ENCODE results near the gene ANLN.
A peak's percentile ranks its signal among the peaks of the same experiment; 100 is the strongest.

The ANLN gene, protein sequence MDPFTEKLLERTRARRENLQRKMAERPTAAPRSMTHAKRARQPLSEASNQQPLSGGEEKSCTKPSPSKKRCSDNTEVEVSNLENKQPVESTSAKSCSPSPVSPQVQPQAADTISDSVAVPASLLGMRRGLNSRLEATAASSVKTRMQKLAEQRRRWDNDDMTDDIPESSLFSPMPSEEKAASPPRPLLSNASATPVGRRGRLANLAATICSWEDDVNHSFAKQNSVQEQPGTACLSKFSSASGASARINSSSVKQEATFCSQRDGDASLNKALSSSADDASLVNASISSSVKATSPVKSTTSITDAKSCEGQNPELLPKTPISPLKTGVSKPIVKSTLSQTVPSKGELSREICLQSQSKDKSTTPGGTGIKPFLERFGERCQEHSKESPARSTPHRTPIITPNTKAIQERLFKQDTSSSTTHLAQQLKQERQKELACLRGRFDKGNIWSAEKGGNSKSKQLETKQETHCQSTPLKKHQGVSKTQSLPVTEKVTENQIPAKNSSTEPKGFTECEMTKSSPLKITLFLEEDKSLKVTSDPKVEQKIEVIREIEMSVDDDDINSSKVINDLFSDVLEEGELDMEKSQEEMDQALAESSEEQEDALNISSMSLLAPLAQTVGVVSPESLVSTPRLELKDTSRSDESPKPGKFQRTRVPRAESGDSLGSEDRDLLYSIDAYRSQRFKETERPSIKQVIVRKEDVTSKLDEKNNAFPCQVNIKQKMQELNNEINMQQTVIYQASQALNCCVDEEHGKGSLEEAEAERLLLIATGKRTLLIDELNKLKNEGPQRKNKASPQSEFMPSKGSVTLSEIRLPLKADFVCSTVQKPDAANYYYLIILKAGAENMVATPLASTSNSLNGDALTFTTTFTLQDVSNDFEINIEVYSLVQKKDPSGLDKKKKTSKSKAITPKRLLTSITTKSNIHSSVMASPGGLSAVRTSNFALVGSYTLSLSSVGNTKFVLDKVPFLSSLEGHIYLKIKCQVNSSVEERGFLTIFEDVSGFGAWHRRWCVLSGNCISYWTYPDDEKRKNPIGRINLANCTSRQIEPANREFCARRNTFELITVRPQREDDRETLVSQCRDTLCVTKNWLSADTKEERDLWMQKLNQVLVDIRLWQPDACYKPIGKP

DNA sequence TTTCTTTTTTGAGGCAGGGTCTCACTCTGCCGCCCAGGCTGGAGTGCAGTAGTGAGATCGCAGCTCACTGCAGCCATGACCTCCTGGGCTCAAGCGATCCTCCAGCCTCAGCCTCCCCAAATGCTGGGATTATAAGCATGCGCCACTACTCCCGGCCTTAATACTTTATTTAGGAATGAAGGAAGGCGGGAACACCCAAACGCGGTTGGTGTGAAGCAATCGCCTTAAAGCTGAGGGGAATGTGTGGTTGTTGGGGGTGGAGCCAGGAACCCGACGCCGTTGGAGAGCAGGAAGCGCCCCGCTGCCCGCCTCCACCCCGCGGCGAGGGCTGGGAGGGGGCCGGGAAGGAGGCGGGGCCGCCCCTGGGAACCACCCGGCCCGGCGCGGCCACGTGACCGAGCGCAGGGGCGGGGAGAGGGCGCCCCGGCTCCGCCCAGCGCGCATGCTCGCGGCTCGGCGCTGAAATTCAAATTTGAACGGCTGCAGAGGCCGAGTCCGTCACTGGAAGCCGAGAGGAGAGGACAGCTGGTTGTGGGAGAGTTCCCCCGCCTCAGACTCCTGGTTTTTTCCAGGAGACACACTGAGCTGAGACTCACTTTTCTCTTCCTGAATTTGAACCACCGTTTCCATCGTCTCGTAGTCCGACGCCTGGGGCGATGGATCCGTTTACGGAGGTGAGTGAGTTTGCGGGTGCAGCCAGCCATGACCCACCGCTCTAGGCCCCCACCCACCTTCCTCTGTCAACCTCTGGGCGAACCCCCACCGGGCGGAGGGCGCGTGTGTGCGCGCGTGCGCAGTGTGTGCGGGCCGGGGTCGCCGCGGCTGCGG lies at the start of gene ANLN:
Gene ANLN, plus strand, starts transcription at position 492 of the 828 bp plus-strand sequence. Its CDS starts 165 bp downstream, at position 657.
- TF ChIP-seq, protein P1, sequence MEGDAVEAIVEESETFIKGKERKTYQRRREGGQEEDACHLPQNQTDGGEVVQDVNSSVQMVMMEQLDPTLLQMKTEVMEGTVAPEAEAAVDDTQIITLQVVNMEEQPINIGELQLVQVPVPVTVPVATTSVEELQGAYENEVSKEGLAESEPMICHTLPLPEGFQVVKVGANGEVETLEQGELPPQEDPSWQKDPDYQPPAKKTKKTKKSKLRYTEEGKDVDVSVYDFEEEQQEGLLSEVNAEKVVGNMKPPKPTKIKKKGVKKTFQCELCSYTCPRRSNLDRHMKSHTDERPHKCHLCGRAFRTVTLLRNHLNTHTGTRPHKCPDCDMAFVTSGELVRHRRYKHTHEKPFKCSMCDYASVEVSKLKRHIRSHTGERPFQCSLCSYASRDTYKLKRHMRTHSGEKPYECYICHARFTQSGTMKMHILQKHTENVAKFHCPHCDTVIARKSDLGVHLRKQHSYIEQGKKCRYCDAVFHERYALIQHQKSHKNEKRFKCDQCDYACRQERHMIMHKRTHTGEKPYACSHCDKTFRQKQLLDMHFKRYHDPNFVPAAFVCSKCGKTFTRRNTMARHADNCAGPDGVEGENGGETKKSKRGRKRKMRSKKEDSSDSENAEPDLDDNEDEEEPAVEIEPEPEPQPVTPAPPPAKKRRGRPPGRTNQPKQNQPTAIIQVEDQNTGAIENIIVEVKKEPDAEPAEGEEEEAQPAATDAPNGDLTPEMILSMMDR (IDR thresholded peaks at IDR 0.05; ENCODE audit: control insufficient read depth, extremely low read depth, insufficient read depth), result no peak
- H3K4me3 ChIP-seq (ENCODE audit: low read depth, low read length), result peak within 1 kb of the TSS; percentile 96
- peak; percentile 58 for DNase-seq (ENCODE audit: low read depth)

DNA sequence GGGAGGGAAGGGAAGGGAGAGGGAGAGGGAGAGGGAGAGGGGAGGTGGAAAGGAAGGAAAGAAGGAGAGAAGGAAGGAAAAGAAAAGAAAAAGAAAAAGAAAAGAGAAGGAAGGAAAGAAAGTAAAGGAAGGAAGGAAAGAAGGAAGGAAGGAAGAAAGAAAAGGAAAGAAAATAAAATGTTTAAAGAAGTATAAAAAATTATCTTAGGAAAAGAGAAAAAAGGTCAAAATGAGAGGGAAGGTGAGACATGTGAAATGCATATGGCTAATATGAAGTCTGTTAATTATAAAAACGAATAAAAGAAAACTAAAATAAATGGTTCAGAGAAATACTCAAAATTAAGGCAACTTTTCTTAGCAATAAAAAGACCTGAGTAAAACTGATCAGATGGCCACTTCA lies 46.1 kb upstream of the ANLN start:
- no peak overlapping the region for H3K4me3 ChIP-seq (ENCODE audit: low read depth, low read length)
- no peak for DNase-seq (ENCODE audit: low read depth)
- TF ChIP-seq, protein P1 (IDR thresholded peaks at IDR 0.05; ENCODE audit: control insufficient read depth, extremely low read depth, insufficient read depth), result no peak

DNA sequence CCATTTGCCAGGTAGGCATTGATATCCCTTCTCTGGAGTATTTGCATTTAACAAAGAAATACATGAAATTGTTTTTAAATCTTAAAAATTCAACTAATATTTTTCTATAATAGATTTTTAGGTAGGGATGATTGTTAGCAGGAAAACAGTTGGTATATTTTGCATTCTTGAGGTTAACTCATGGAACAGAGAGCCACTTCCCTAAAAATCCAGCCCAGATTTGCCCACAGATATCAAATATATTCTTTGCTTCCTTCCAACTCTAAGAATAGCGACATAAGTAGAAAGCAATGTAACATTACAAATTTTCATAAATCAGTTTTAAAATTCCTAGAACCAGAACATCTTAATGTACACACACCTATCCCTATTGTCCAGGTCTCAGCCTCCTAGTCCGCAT lies 45.0 kb upstream of the ANLN start:
- TF ChIP-seq, protein P1 (IDR thresholded peaks at IDR 0.05; ENCODE audit: control insufficient read depth, extremely low read depth, insufficient read depth), result no peak
- no peak for DNase-seq (ENCODE audit: low read depth)
- no peak overlapping the region for H3K4me3 ChIP-seq (ENCODE audit: low read depth, low read length)

DNA sequence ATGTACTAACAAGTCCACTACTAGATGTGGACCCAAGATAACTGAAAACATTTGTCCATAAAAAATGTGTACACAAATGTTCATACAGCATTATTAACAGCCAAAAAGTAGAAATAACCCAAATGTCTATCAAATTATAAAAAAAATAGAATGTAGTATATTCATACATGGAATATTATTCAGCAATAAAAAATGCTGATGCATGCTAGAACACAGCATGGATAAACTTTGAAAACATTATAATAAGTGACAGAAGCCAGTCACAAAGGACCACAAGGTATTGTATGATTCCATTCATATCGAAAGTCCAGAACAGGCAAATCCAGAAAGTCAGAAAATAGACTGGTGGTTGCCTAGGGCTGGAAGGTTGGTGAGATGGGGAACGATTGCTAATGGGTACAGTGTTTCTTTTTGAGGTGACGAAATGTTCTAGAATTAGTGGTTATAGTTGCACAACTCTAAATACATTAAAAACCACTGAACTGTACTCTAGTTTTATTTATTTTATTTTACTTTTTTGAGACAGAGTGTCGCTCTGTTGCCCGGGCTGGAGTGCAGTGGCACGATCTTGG lies 43.3 kb upstream of the ANLN start:
- TF ChIP-seq, protein P1 (IDR thresholded peaks at IDR 0.05; ENCODE audit: control insufficient read depth, extremely low read depth, insufficient read depth), result no peak
- no peak overlapping the region for H3K4me3 ChIP-seq (ENCODE audit: low read depth, low read length)
- DNase-seq (ENCODE audit: low read depth), result no peak

DNA sequence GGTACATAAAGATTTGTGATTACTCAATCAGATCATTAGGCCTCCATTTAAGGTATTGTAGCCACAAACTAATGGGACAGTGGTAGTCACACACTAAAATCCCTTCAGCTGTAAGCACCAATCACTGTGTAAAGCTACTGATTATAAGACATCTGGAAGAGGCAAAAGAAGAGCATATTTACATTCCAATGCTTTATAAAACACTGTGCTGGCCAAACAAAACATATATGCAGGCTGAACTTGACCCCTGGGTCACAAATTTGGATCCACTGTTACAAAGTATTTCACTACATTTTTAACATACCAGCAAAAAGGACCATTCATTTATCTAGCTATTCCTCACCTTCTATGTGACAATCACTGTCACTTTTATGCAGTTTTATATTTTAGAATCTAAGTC lies 41.4 kb upstream of the ANLN start:
- DNase-seq (ENCODE audit: low read depth), result peak; percentile 22
- TF ChIP-seq, protein P1 (IDR thresholded peaks at IDR 0.05; ENCODE audit: control insufficient read depth, extremely low read depth, insufficient read depth), result no peak
- H3K4me3 ChIP-seq (ENCODE audit: low read depth, low read length), result no peak overlapping the region

DNA sequence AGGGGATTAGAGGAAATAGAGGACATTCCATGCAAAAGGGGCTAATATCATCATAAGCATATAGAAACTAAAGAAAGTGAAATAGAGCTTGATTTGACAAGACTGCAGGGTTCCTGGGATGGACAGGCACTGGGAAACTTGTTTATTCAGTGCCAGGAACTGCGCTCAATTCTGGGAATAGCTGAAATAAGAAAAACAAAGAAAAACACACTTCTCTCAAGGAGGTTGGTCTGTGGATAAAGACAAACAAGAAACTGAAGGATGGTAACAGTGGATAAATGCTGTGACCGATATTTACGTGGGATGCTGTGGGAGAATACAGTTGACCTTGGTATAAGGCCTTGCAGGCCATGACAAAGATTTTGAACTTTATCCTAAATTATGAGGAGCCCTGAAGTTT lies 40.9 kb upstream of the ANLN start:
- H3K4me3 ChIP-seq (ENCODE audit: low read depth, low read length), result no peak overlapping the region
- DNase-seq (ENCODE audit: low read depth), result no peak
- TF ChIP-seq, protein P1 (IDR thresholded peaks at IDR 0.05; ENCODE audit: control insufficient read depth, extremely low read depth, insufficient read depth), result no peak

Data from LNCaP clone FGC (cell line).